ENCODE results near the gene SLC6A4.
"Not testable (repeated sequence)": the region's sequence is repeated elsewhere in the genome, so short reads cannot be mapped to it uniquely, and the experiment has no call there.

Gene SLC6A4

DNA sequence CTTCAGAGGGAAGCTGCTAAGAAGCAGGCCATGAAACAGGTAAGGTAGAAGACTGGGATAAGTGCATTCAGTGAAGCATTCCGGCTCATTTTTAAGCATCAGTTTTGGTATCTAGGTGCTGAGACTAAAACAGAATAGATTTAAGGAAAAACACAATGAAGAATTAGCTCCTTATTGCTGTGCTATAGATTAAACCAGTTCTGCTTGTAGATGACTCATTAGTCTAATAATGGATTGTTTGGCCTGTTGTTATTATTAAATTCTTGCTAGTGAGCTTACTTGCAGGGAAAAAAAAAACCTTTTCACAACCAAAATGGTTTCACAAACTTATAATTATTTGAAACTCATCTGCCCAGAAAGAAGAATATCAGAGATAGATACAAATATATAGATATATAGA lies 62.9 kb downstream of the SLC6A4 start:
- DNase-seq (ENCODE audit: low spot score): no peak

DNA sequence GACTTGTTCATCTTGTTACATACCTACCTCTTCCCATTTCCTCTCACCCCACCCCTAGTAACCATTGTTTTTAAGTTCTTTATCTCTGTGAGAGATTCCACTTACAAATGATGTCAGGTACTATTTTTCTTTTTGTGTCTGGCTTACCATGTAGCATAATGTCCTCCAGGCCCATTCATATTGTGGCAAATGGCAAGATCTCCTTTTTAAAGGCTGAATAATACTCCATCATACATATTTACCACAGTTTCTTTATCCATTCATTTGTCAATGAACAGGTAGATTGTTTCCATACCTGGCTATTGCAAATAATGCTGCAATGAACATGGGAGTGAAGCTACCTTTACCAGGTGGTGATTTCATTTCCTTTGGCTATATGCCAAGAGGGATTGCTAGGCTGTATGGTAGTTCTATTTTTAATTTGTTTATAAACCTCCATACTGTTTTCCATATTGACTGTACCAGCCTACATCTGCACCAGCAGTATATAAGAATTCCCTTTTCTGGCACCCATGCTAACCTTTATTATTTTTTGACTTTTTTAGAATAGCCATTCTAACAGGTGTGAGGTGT lies 65.0 kb downstream of the SLC6A4 start:
- DNase-seq (ENCODE audit: low spot score): no peak

GRCh38 chr17:30165960-30166359 lies 69.5 kb downstream of the SLC6A4 start:
- no peak for DNase-seq (ENCODE audit: low spot score)

GRCh38 chr17:30165147-30165546 lies 70.3 kb downstream of the SLC6A4 start:
- DNase-seq (ENCODE audit: low spot score): no peak

DNA sequence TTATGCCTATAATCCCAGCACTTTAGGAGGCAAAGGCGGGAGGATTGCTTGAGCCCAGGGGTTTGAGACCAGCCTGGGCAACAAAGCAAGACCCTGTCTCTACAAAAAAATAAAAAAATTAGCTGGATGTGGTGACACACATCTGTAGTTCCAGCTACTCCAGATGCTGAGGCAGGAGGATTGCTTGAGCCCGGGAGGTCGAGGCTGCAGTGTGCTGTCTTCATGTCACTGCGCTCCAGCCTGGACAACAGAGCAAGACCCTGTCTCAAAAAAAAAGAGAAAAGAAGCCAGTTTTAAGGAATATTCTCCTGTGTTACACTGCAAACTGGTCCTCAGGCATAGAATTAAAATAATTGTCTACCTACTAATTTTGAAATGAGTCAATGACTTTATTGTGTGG lies 71.0 kb downstream of the SLC6A4 start:
- DNase-seq (ENCODE audit: low spot score): no peak

DNA sequence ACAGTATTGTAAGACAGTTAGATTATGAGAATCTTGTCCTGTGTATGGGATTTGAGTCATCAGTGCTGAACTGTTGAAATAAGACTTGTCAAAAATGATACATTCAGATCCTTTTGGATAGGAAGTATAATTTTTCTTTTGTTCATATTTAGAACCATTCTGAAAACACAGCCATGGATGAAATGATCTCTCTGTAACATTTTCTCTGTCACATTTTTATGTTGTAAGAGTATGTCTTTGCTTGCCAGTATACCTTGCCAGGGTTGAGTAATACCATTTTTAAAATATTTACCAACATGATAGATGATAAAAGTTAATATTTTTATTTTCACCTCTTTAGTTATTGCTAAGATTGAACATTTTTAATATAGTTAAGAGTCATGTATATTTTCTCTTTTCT lies 73.9 kb downstream of the SLC6A4 start:
- DNase-seq (ENCODE audit: low spot score): no peak

GRCh38 chr17:30160419-30161172 lies 74.9 kb downstream of the SLC6A4 start:
- no peak for DNase-seq (ENCODE audit: low spot score)

DNA sequence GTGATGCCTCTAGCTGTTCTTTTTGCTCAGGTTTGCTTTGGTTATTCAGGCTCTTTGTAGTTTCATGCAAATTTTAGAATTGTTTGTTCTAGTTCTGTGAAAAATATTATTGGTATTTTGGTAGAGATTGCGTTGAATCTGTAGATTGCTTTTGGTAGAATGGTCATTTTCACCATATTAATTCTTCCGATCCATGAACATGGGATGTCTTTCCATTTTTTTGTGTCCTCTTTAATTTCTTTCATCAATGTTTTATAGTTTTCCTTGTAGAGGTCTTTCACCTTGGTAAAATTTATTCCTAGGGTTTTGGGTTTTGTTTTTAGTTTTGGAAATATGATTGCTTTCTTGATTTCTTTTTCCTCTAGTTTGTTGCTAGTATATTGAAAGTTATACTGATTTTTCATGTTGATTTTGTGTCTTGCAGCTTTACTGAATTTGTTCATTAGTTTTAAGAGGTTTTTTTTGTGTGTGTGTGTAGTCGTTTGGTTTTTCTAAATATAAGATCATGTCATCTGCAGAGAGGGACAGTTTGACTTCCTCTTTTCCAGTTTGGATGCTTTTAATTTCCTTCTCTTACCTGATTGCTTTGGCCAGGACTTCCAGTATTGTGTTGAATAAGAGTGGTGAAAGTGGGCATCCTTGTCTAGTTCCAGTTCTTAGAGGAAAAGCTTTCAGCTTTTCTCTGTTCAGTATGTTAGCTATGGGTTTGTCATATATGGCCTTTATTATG lies 76.4 kb downstream of the SLC6A4 start:
- DNase-seq (ENCODE audit: low spot score): no peak

GRCh38 chr17:30155389-30155788 lies 80.1 kb downstream of the SLC6A4 start:
- DNase-seq (ENCODE audit: low spot score): no peak

DNA sequence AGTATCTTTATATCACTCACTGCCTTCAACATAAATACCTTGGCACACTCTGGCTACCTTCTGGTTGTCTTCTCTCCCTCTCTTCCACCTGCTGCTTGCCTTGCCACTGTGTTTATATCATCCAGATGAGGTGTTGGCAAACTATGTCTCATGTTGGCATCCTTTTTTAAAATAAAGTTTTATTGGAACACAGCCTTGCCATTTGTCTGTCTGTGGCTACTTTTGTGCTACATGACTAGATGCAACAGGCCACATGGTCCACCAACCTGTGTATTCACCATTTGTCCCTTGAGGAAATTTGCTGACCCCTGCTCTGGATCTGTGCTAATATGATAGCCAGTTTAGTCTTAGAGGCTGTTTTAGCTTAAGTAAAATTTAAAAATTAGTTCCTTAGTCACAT lies 82.0 kb downstream of the SLC6A4 start:
- DNase-seq (ENCODE audit: low spot score): no peak

GRCh38 chr17:30151471-30151870 lies 84.0 kb downstream of the SLC6A4 start:
- DNase-seq (ENCODE audit: low spot score): no peak

GRCh38 chr17:30148376-30148775 lies 87.1 kb downstream of the SLC6A4 start:
- DNase-seq (ENCODE audit: low spot score): no peak

DNA sequence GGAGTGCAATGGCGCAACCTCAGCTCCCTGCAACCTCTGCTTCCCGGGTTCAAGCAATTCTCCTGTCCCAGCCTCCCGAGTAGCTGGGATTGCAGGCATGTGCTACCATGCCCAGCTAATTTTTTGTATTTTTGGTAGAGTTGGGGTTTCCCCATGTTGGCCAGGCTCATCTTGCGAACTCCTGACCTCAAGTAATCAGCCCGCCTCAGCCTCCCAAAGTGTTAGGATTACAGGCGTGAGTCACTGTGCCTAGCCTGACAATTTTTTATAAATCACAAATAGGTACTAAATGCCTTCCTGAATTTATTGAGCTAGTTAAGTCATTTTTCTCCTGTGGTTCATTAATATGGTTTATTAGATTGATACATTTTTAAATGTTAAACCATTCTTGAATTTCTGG lies 87.6 kb downstream of the SLC6A4 start:
- not testable (repeated sequence) for DNase-seq (ENCODE audit: low spot score)

Measured in hematopoietic multipotent progenitor cell treated with erythropoietin and hydrocortisone succinate and interleukin-3 and kit ligand, for 15 days (in vitro differentiated cells).